ENCODE results near the gene TMEM14B.

DNA sequence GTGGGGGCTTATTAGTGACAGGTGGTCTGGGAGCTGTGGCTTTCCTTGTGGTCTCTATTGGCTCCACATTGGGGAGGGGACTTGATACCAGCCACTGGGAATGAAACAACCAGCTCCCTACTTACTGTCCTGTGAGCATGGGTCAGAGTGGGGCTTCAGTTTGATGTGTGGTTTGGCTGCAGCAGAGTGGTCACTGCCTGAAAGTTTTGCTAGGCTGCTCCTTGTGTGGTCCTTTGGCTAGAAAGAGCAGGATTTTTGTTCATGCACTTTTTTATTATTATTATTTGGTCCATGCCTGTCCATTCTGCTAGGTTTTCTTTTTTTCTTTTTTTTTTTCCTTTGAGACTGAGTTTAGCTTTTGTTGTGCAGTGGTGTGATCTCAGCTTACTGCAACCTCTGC, 7.5 kb upstream of the TMEM14B start:
- TF ChIP-seq, protein P1, sequence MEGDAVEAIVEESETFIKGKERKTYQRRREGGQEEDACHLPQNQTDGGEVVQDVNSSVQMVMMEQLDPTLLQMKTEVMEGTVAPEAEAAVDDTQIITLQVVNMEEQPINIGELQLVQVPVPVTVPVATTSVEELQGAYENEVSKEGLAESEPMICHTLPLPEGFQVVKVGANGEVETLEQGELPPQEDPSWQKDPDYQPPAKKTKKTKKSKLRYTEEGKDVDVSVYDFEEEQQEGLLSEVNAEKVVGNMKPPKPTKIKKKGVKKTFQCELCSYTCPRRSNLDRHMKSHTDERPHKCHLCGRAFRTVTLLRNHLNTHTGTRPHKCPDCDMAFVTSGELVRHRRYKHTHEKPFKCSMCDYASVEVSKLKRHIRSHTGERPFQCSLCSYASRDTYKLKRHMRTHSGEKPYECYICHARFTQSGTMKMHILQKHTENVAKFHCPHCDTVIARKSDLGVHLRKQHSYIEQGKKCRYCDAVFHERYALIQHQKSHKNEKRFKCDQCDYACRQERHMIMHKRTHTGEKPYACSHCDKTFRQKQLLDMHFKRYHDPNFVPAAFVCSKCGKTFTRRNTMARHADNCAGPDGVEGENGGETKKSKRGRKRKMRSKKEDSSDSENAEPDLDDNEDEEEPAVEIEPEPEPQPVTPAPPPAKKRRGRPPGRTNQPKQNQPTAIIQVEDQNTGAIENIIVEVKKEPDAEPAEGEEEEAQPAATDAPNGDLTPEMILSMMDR (IDR thresholded peaks at IDR 0.05; ENCODE audit: extremely low read depth in 1 of 2, insufficient read depth in 1 of 2, low read depth in 1 of 2, low read length in 2 of 2), result no peak
- TF ChIP-seq EZH2 (IDR thresholded peaks at IDR 0.05; ENCODE audit: borderline replicate concordance, low read depth, low read length, severe bottlenecking) (no peak), POLR2A (IDR thresholded peaks at IDR 0.05; ENCODE audit: low read depth, low read length) (no peak), POLR2AphosphoS5 (IDR thresholded peaks at IDR 0.05; ENCODE audit: insufficient read depth, low read depth, low read length) (no peak), JUN (IDR thresholded peaks at IDR 0.05; ENCODE audit: borderline replicate concordance, insufficient read depth, insufficient read length, low read depth) (no peak)
- TF ChIP-seq, protein P2, sequence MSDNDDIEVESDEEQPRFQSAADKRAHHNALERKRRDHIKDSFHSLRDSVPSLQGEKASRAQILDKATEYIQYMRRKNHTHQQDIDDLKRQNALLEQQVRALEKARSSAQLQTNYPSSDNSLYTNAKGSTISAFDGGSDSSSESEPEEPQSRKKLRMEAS (IDR thresholded peaks at IDR 0.05; ENCODE audit: insufficient read depth, insufficient read length), result no peak
